CD4-positive, alpha-beta T cell treated with Interleukin-21 for 1 hour (primary cell): ENCODE results near the gene OR4C6.

Experiments used
- DNase-seq: peaks from one replicate; pipeline ENCODE4 v3.0.0-alpha.2; 2020

Gene OR4C6

GRCh38 chr11:55661901-55662300 lies at the start of gene OR4C6:
Gene OR4C6 (plus strand): TSS chr11:55662201. CDS start chr11:55665167, 2,966 bp downstream.
- DNase-seq = no peak

- no peak for DNase-seq
Observed at GRCh38 chr11:55624531-55624930, 37.5 kb upstream of the OR4C6 start.

DNA sequence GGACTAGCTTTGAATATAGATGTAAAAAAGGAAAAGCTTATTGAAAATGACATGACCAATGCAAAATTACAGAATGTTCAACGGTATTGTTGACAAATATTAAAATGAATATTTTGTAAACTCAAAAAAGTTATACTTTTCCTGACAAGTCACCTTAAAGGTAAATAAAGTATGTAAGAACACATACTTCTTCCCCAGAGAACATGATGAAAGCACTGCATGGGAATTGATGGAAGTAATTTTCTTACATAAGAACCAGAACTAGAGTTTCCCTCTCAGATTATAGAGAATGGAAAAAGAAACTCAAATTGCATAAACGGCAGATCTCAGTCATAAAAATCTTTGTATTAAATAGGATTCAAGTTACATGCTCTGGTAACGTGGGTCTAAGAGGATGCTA lies 27.2 kb upstream of the OR4C6 start, which contains the start of gene OR4P4:
Gene OR4P4, plus strand, starts transcription at position 301 of the 400 bp plus-strand sequence.
- DNase-seq = no peak

DNA sequence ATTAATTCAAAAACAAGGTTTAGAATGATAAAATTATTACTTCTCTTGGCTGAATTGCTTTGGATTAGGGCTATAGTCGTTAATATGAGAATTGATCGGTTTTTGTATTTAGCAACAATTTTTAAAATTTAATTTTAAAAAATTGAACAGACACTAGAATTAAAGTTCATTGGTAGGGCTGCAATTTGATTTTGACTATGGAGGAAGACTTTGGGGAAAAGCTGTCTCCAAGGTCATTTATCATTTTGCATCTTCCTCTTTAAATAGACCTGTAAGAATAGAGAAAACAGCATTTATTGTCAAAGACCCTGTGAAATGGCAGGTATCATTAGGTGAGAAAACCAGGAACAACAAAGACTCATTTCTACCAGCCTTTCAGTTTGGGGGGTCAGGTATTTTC lies 14.0 kb upstream of the OR4C6 start, which contains the start of gene OR4S2:
Gene OR4S2, plus strand, starts transcription at position 301 of the 400 bp plus-strand sequence. CDS start 2,577 bp downstream, outside the sequence.
- DNase-seq = no peak

DNA sequence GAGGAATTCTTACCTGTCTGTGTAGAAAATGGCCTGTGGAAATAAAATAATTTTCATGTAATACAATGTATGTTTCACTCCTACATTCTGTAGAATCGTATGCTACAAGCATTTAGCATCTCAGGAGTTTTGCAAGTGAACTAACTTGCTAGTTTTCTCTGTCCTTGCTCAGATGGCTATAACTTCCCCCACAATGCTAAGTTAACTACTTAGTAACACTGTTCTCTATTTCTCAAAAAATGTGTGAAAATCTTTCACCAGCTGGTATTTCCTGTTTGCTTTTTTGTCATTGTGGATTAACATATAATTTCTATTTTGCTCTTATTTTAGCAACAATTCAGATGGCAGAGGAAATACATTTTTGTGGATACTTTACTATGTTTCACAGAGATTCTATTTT lies 9.4 kb upstream of the OR4C6 start:
- DNase-seq = no peak

- DNase-seq = no peak
Observed at GRCh38 chr11:55655096-55655495, 6.9 kb upstream of the OR4C6 start.

GRCh38 chr11:55658031-55658573 lies 3.9 kb upstream of the OR4C6 start:
- DNase-seq = no peak

- no peak for DNase-seq
Observed at GRCh38 chr11:55658608-55659007, 3.4 kb upstream of the OR4C6 start.

DNA sequence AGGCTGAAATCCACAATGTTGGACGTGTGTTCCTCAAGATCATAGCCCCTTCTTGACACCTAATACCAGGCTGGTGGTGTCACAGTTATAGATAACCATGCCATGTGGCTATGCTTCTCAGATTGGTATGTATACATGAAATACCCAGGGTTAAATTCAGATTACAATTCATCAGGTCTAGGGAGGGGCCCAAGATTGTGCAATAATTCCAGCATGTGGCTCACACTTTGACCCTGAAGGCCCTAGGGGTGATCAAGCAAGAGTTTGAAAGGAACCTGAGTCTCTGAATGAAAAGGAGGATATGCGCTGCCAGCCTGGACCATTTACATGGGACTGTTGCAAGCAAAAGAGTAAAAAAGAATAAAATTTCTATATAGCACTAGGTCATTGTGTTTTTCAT lies 7.4 kb downstream of the OR4C6 start:
- no peak for DNase-seq

GRCh38 chr11:55673860-55674259 lies 11.9 kb downstream of the OR4C6 start:
- DNase-seq = no peak

DNA sequence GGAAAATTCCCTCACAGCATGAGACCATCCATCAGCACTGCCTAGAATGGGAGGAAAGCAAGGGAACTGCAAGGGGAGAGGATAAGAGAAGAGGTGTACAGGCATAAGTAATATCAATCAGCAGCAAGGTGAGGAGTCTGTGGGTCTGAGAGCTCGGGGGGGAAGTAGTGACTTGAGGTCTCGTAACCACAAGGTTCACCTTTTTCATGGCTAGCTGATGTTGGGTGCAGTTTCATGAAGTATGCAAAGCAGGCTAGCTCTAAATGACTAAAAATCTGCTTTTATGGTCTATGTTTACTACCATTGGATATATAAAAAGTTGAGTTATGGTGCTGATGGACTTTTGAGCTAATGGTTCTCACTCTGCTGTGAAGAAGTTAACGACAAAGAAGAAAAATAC lies 35.8 kb downstream of the OR4C6 start:
- no peak for DNase-seq

DNA sequence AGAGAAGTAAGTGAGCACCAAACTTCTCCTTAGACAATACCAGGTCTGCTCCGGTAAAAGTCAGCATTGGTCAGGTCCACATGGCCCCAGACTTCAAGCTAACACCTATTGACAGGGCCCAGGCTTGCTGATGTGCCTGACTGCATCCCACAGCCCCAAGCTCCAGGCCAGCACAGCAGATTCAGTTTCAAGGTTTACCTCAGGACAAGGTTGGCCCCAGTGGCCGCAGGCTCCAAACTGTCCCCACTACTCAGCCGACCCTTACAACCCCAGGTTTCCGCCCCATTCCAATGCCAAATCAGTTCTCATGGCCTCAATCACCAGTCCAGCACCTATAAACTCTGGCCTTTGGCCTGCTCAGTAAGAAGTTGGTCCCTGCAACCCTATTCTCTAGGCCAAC lies 39.4 kb downstream of the OR4C6 start:
- DNase-seq = no peak

GRCh38 chr11:55707029-55707428 lies 45.0 kb downstream of the OR4C6 start:
- DNase-seq = no peak

- no peak for DNase-seq
Observed at GRCh38 chr11:55714982-55715888, 53.2 kb downstream of the OR4C6 start.
